HL-60 (cell line): ENCODE data around the gene LCN15.

Experiments used
- DNase-seq, 2 experiments: peaks; one replicate each; pipeline ENCODE4 v3.0.0-alpha.2; 2010 to 2020; ENCODE audit warnings: low read depth in 1 of 2, low spot score in 1 of 2
- H3K27ac ChIP-seq: fragments of 250-450 bp; sonication (Bioruptor Pico); replicated peaks from 2 replicates; pipeline ENCODE4 v1.5.1; 2020; ENCODE audit warnings: mild to moderate bottlenecking, moderate library complexity
- H3K27me3 ChIP-seq: fragments of 250-450 bp; sonication (Bioruptor Pico); 2 replicates; pipeline ENCODE4 v1.5.1; 2021; ENCODE audit warnings: mild to moderate bottlenecking, moderate library complexity; ENCODE audit not compliant: insufficient read depth, poor library complexity, severe bottlenecking
- H3K4me3 ChIP-seq: replicated peaks from 2 replicates; pipeline ENCODE4 v1.5.1; 2011; ENCODE audit warnings: mild to moderate bottlenecking, control low read depth, low read length; ENCODE audit not compliant: insufficient read depth
- GABPA ChIP-seq: IDR thresholded peaks from 2 replicates; pipeline ENCODE4 v1.6.1; 2012; ENCODE audit warnings: low read depth
- POLR2AphosphoS5 ChIP-seq: IDR thresholded peaks from 2 replicates; pipeline ENCODE4 v1.6.1; 2012; ENCODE audit warnings: low read depth
- SPI1 ChIP-seq: IDR thresholded peaks from 2 replicates; pipeline ENCODE4 v1.6.1; 2012; ENCODE audit warnings: low read depth, mild to moderate bottlenecking, borderline replicate concordance
- long read RNA-seq: library from polyadenylated mRNA; unstranded; transcript quantifications from one replicate; pipeline ENCODE4 v2.0.0, GENCODE V29; 2020
- TF ChIP-seq, protein P1 (sequence below): IDR thresholded peaks from one replicate; pipeline ENCODE4 v1.5.1; 2011; ENCODE audit warnings: low read length, control low read depth, inconsistent platforms; ENCODE audit not compliant: insufficient read depth
- TF ChIP-seq, protein P2 (sequence below): IDR thresholded peaks from 2 replicates; pipeline ENCODE4 v1.6.1; 2012; ENCODE audit warnings: low read depth; ENCODE audit not compliant: insufficient replicate concordance

The LCN15 gene, protein sequence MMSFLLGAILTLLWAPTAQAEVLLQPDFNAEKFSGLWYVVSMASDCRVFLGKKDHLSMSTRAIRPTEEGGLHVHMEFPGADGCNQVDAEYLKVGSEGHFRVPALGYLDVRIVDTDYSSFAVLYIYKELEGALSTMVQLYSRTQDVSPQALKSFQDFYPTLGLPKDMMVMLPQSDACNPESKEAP
- long read RNA-seq = 0 reads

- H3K27ac ChIP-seq = no peak within 1 kb of the TSS
- H3K27me3 ChIP-seq = no peaks in the 10 kb centered on the region
- no peak within 1 kb of the TSS for H3K4me3 ChIP-seq
- TF ChIP-seq, protein P1, sequence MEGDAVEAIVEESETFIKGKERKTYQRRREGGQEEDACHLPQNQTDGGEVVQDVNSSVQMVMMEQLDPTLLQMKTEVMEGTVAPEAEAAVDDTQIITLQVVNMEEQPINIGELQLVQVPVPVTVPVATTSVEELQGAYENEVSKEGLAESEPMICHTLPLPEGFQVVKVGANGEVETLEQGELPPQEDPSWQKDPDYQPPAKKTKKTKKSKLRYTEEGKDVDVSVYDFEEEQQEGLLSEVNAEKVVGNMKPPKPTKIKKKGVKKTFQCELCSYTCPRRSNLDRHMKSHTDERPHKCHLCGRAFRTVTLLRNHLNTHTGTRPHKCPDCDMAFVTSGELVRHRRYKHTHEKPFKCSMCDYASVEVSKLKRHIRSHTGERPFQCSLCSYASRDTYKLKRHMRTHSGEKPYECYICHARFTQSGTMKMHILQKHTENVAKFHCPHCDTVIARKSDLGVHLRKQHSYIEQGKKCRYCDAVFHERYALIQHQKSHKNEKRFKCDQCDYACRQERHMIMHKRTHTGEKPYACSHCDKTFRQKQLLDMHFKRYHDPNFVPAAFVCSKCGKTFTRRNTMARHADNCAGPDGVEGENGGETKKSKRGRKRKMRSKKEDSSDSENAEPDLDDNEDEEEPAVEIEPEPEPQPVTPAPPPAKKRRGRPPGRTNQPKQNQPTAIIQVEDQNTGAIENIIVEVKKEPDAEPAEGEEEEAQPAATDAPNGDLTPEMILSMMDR = no peak
- no peak for TF ChIP-seq GABPA
- DNase-seq = no peak
Observed at GRCh38 chr9:136764301-136764891, at the start of gene LCN15. Gene LCN15 (minus strand): TSS chr9:136764518. CDS start chr9:136764488, 30 bp downstream.

GRCh38 chr9:136808806-136809158 lies 44.5 kb upstream of the LCN15 start:
- Histone ChIP-seq H3K27me3 (no peaks in the 10 kb centered on the region), H3K4me3 (peak overlapping the region; percentile 83), H3K27ac (peak overlapping the region; percentile 55)
- DNase-seq = no peak
- TF ChIP-seq, protein P1 = no peak
- TF ChIP-seq SPI1 (no peak), POLR2AphosphoS5 (no peak), GABPA (no peak)
- TF ChIP-seq, protein P2, sequence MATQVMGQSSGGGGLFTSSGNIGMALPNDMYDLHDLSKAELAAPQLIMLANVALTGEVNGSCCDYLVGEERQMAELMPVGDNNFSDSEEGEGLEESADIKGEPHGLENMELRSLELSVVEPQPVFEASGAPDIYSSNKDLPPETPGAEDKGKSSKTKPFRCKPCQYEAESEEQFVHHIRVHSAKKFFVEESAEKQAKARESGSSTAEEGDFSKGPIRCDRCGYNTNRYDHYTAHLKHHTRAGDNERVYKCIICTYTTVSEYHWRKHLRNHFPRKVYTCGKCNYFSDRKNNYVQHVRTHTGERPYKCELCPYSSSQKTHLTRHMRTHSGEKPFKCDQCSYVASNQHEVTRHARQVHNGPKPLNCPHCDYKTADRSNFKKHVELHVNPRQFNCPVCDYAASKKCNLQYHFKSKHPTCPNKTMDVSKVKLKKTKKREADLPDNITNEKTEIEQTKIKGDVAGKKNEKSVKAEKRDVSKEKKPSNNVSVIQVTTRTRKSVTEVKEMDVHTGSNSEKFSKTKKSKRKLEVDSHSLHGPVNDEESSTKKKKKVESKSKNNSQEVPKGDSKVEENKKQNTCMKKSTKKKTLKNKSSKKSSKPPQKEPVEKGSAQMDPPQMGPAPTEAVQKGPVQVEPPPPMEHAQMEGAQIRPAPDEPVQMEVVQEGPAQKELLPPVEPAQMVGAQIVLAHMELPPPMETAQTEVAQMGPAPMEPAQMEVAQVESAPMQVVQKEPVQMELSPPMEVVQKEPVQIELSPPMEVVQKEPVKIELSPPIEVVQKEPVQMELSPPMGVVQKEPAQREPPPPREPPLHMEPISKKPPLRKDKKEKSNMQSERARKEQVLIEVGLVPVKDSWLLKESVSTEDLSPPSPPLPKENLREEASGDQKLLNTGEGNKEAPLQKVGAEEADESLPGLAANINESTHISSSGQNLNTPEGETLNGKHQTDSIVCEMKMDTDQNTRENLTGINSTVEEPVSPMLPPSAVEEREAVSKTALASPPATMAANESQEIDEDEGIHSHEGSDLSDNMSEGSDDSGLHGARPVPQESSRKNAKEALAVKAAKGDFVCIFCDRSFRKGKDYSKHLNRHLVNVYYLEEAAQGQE = no peak

- TF ChIP-seq, protein P1 = no peak
Observed at GRCh38 chr9:136808075-136808805, 43.9 kb upstream of the LCN15 start.

DNA sequence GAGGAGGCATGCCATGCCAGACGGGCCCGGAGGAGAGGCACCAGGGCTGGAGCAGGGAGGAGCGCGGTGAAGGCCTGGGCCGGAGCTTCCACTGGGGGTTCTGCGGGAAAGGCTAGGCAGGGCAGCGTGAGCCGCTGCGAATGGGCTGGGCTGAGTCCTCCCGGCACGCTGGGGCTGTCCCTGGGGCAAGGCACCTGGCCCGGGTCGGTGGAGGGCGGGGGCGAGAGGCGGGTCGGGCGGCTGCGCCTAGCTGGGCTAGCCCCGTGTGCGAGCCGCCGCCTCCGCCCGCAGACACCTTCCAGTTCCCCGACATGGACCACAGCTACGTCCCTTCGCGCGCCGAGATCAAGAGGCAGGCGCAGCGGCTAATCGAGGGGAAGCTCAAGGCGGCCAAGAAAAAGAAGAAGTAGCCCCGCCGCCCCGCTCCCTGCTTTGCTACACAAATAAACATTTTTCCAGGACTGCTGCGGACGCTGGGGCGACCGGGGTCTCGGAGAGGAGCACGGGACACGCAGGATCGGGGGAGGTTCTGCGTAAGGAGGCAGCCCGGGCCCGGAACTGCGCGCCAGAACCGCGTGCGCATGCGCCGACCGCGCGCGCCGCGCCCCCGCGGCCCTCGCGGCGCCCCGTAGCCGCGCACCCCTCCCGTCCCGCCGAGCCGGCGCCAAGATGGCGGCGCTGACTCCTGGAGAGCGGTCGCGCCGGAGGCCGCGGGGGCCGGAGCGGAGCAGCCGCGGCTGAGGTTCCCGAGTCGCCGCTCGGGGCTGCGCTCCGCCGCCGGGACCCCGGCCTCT lies 43.2 kb upstream of the LCN15 start, which contains the start of gene RABL6:
TSS of gene RABL6 (plus strand) at position 668 of the 794 bp plus-strand sequence. CDS start 249 bp downstream, outside the sequence.
- TF ChIP-seq GABPA (no peak), SPI1 (no peak; the same call in 1 of the 2 replicates), POLR2AphosphoS5 (peak; percentile 80)
- TF ChIP-seq, protein P2 = no peak
- TF ChIP-seq, protein P1 = no peak
- Histone ChIP-seq H3K4me3 (peak within 1 kb of the TSS; percentile 83), H3K27ac (peak within 1 kb of the TSS; percentile 87), H3K27me3 (no peaks in the 10 kb centered on the region)
- DNase-seq = peak; percentile 64 to 78

More at GRCh38 chr9:136808075-136808805, 43.9 kb upstream of the LCN15 start:
- Histone ChIP-seq H3K27ac (peak overlapping the region; percentile 80), H3K4me3 (peak overlapping the region; percentile 83), H3K27me3 (no peaks in the 10 kb centered on the region)
- peak; percentile 18 to 37 for DNase-seq
